Astrocyte (in vitro differentiated cells and primary cell): Measurements from ENCODE around the gene TPH1. TPM values are rescaled to one million over a fixed set of nuclear protein-coding genes. Genes with fewer than 3 reads are reported as not detected.

Experiments used
- DNase-seq: peaks from one replicate; pipeline ENCODE4 v3.0.0-alpha.2; 2010; ENCODE audit warnings: low read depth
- FAIRE-seq: peaks from 2 replicates; lab custom pipeline; 2011; peaks lifted over from hg19 to GRCh38; lab: Jason Lieb, UNC
- H2AFZ ChIP-seq: 2 replicates; pipeline ENCODE4 v1.6.0; 2012; ENCODE audit warnings: low read depth, low read length, inconsistent platforms
- H3K27ac ChIP-seq: 2 replicates; pipeline ENCODE4 v1.5.1; 2011; ENCODE audit warnings: low read depth, low read length, inconsistent platforms
- H3K27me3 ChIP-seq: 2 replicates; pipeline ENCODE4 v1.6.0; 2011; ENCODE audit warnings: low read length, inconsistent platforms; ENCODE audit not compliant: insufficient read depth
- H3K36me3 ChIP-seq: 2 replicates; pipeline ENCODE4 v1.5.1; 2011; ENCODE audit warnings: low read length, inconsistent platforms; ENCODE audit not compliant: insufficient read depth
- H3K4me1 ChIP-seq: 2 replicates; pipeline ENCODE4 v1.5.1; 2011; ENCODE audit warnings: low read length, inconsistent platforms; ENCODE audit not compliant: insufficient read depth
- H3K4me2 ChIP-seq: 2 replicates; pipeline ENCODE4 v1.6.0; 2012; ENCODE audit warnings: low read length, inconsistent platforms
- H3K4me3 ChIP-seq: 2 replicates; pipeline ENCODE4 v1.5.1; 2011; ENCODE audit warnings: low read depth, mild to moderate bottlenecking, low read length, inconsistent platforms; ENCODE audit not compliant: insufficient read depth
- H3K79me2 ChIP-seq: 2 replicates; pipeline ENCODE4 v1.6.0; 2012; ENCODE audit warnings: mild to moderate bottlenecking, low read length, inconsistent platforms; ENCODE audit not compliant: insufficient read depth
- H3K9ac ChIP-seq: 2 replicates; pipeline ENCODE4 v1.6.0; 2012; ENCODE audit warnings: mild to moderate bottlenecking, low read length, inconsistent platforms
- H3K9me3 ChIP-seq: 2 replicates; pipeline ENCODE4 v1.5.1; 2012; ENCODE audit warnings: low read depth, mild to moderate bottlenecking, low read length, inconsistent platforms; ENCODE audit not compliant: insufficient read depth
- H4K20me1 ChIP-seq: 2 replicates; pipeline ENCODE4 v1.6.0; 2012; ENCODE audit warnings: low read length, inconsistent platforms; ENCODE audit not compliant: insufficient read depth
- H3K27ac Mint-ChIP-seq: one replicate; pipeline ENCODE4 v1.8.0; 2021; ENCODE audit warnings: mild to moderate bottlenecking, mixed read lengths; ENCODE audit not compliant: unreplicated experiment
- H3K27me3 Mint-ChIP-seq: one replicate; pipeline ENCODE4 v1.8.0; 2021; ENCODE audit warnings: low read depth, mixed read lengths; ENCODE audit not compliant: unreplicated experiment
- H3K36me3 Mint-ChIP-seq: one replicate; pipeline ENCODE4 v1.8.0; 2021; ENCODE audit warnings: low read depth, mixed read lengths; ENCODE audit not compliant: unreplicated experiment
- H3K4me1 Mint-ChIP-seq: one replicate; pipeline ENCODE4 v1.8.0; 2021; ENCODE audit warnings: low read depth, mixed read lengths; ENCODE audit not compliant: unreplicated experiment
- H3K4me3 Mint-ChIP-seq: one replicate; pipeline ENCODE4 v1.8.0; 2021; ENCODE audit warnings: mild to moderate bottlenecking, moderate library complexity, mixed read lengths; ENCODE audit not compliant: unreplicated experiment
- H3K9me3 Mint-ChIP-seq: one replicate; pipeline ENCODE4 v1.8.0; 2021; ENCODE audit warnings: mild to moderate bottlenecking, mixed read lengths; ENCODE audit not compliant: unreplicated experiment
- CTCF ChIP-seq: IDR thresholded peaks from 2 replicates; pipeline ENCODE4 v1.5.1; 2011; ENCODE audit warnings: low read depth, mild to moderate bottlenecking, inconsistent platforms, low read length, moderate library complexity; ENCODE audit not compliant: insufficient read depth
- EZH2 ChIP-seq: IDR thresholded peaks from 2 replicates; pipeline ENCODE4 v1.6.1; 2012; ENCODE audit warnings: mild to moderate bottlenecking, low read length, inconsistent platforms; ENCODE audit not compliant: insufficient read depth
- total RNA-seq: library from RNA; stranded (reverse); gene quantifications from 2 replicates; pipeline ENCODE4 v1.2.1, GENCODE V29; 2021

TPH1 gene
- total RNA-seq, 1 donor from 2014 or later, result 0.32 TPM

GRCh38 chr11:18027475-18027874 is 18.6 kb downstream of the TPH1 start:
- Histone ChIP-seq H3K79me2 (no peaks in the 10 kb centered on the region), H3K4me3 (no peak overlapping the region), H3K4me1 (no peaks in the 10 kb centered on the region), H3K27me3 (no peaks in the 10 kb centered on the region), H3K27ac (no peak overlapping the region), H3K9me3 (no peaks in the 10 kb centered on the region), H2AFZ (no peak overlapping the region), H4K20me1 (no peaks in the 10 kb centered on the region), H3K4me2 (no peak overlapping the region), H3K9ac (no peak overlapping the region), H3K36me3 (no peaks in the 10 kb centered on the region)
- no peak for FAIRE-seq
- no peaks in the 10 kb centered on the region for H3K4me1 Mint-ChIP-seq
- DNase-seq, result no peak
- no peaks in the 10 kb centered on the region for H3K9me3 Mint-ChIP-seq
- H3K27me3 Mint-ChIP-seq, result peaks cover 3% of the 10 kb centered on the region
- H3K36me3 Mint-ChIP-seq, result no peaks in the 10 kb centered on the region
- H3K4me3 Mint-ChIP-seq, result no peak overlapping the region
- no peak for TF ChIP-seq EZH2
- no peak for TF ChIP-seq CTCF
- no peak overlapping the region for H3K27ac Mint-ChIP-seq

GRCh38 chr11:18022419-18022818 is 23.6 kb downstream of the TPH1 start:
- Histone ChIP-seq H2AFZ (no peak overlapping the region), H3K4me1 (no peaks in the 10 kb centered on the region), H3K9me3 (no peaks in the 10 kb centered on the region), H3K79me2 (no peaks in the 10 kb centered on the region), H3K9ac (no peak overlapping the region), H4K20me1 (no peaks in the 10 kb centered on the region), H3K36me3 (no peaks in the 10 kb centered on the region), H3K27me3 (no peaks in the 10 kb centered on the region), H3K4me3 (no peak overlapping the region), H3K4me2 (no peak overlapping the region), H3K27ac (no peak overlapping the region)
- TF ChIP-seq EZH2 (no peak), CTCF (no peak)
- Mint-ChIP-seq H3K4me3 (no peak overlapping the region), H3K27me3 (peaks cover 3% of the 10 kb centered on the region), H3K36me3 (no peaks in the 10 kb centered on the region), H3K4me1 (peaks cover 7% of the 10 kb centered on the region), H3K9me3 (no peaks in the 10 kb centered on the region), H3K27ac (no peak overlapping the region)
- FAIRE-seq, result no peak
- DNase-seq, result no peak

GRCh38 chr11:18019650-18020049 is 26.4 kb downstream of the TPH1 start:
- H3K36me3 ChIP-seq, result no peaks in the 10 kb centered on the region
- TF ChIP-seq EZH2, result no peak
- no peak for TF ChIP-seq CTCF
- no peaks in the 10 kb centered on the region for H3K27me3 ChIP-seq
- no peaks in the 10 kb centered on the region for H4K20me1 ChIP-seq
- FAIRE-seq (no peak), DNase-seq (no peak)
- Mint-ChIP-seq H3K27ac (no peak overlapping the region), H3K27me3 (peaks cover 4% of the 10 kb centered on the region), H3K4me3 (no peak overlapping the region), H3K4me1 (peaks cover 7% of the 10 kb centered on the region), H3K36me3 (no peaks in the 10 kb centered on the region), H3K9me3 (no peaks in the 10 kb centered on the region)
- H3K4me3 ChIP-seq, result no peak overlapping the region
- no peaks in the 10 kb centered on the region for H3K9me3 ChIP-seq
- H3K4me1 ChIP-seq, result no peaks in the 10 kb centered on the region
- H3K9ac ChIP-seq, result no peak overlapping the region
- H2AFZ ChIP-seq, result no peak overlapping the region
- no peaks in the 10 kb centered on the region for H3K79me2 ChIP-seq
- H3K4me2 ChIP-seq, result no peak overlapping the region
- no peak overlapping the region for H3K27ac ChIP-seq
